H1 (cell line): ENCODE results near the gene GAS7.

Experiments
- EP300 ChIP-seq, 2 experiments: IDR thresholded peaks; 1 replicate in 1 of 2; 2 replicates in 1 of 2; pipeline ENCODE4 v1.6.1; 2011 to 2012; ENCODE audit warnings: low read depth in 2 of 2, low read length in 2 of 2, mild to moderate bottlenecking in 2 of 2, borderline replicate concordance in 1 of 2, inconsistent platforms in 1 of 2, moderate library complexity in 1 of 2
- NRF1 ChIP-seq: IDR thresholded peaks from 2 replicates; pipeline ENCODE4 v1.6.1; 2011; ENCODE audit warnings: mild to moderate bottlenecking, low read depth, low read length, improper control_type of control experiment
- PHF8 ChIP-seq: fragments of 200-600 bp; sonication (generic); conservative IDR thresholded peaks from 2 replicates; pipeline ENCODE4 v1.7.1; 2012; ENCODE audit warnings: low read depth, mild to moderate bottlenecking, inconsistent platforms, low read length, moderate library complexity
- POLR2A ChIP-seq, 2 experiments: IDR thresholded peaks; 1 replicate in 1 of 2; 2 replicates in 1 of 2; pipeline ENCODE4 v1.6.1; 2011; ENCODE audit warnings: low read depth in 2 of 2, low read length in 2 of 2, mild to moderate bottlenecking in 2 of 2; ENCODE audit errors: control extremely low read depth in 1 of 2
- RAD21 ChIP-seq, 2 experiments: IDR thresholded peaks in 1 of 2; conservative IDR thresholded peaks in 1 of 2; 2 replicates each; pipeline ENCODE4 v1.6.1; 2011; ENCODE audit warnings: low read depth in 2 of 2, low read length in 2 of 2, improper control_type of control experiment in 1 of 2, inconsistent platforms in 1 of 2, mild to moderate bottlenecking in 1 of 2, moderate library complexity in 1 of 2

GRCh38 chr17:10064536-10064935, 133.9 kb downstream of the GAS7 start:
- no peak for TF ChIP-seq NRF1
- no peak for TF ChIP-seq PHF8
- no peak for TF ChIP-seq EP300 (IDR thresholded peaks at IDR 0.05; ENCODE audit: borderline replicate concordance in 1 of 2, low read depth in 2 of 2, low read length in 2 of 2)
- TF ChIP-seq RAD21 (IDR thresholded peaks at IDR 0.05 in 1 of 2, conservative IDR thresholded peaks at IDR 0.05 in 1 of 2; ENCODE audit: low read depth in 2 of 2, low read length in 2 of 2): no peak
- no peak for TF ChIP-seq POLR2A (IDR thresholded peaks at IDR 0.05; ENCODE audit: control extremely low read depth in 1 of 2, low read depth in 2 of 2, low read length in 2 of 2)
